ENCODE results near the gene MERTK.

GRCh38 chr2:112010751-112011150 lies 112.3 kb downstream of the MERTK start:
- TF ChIP-seq, protein P1, sequence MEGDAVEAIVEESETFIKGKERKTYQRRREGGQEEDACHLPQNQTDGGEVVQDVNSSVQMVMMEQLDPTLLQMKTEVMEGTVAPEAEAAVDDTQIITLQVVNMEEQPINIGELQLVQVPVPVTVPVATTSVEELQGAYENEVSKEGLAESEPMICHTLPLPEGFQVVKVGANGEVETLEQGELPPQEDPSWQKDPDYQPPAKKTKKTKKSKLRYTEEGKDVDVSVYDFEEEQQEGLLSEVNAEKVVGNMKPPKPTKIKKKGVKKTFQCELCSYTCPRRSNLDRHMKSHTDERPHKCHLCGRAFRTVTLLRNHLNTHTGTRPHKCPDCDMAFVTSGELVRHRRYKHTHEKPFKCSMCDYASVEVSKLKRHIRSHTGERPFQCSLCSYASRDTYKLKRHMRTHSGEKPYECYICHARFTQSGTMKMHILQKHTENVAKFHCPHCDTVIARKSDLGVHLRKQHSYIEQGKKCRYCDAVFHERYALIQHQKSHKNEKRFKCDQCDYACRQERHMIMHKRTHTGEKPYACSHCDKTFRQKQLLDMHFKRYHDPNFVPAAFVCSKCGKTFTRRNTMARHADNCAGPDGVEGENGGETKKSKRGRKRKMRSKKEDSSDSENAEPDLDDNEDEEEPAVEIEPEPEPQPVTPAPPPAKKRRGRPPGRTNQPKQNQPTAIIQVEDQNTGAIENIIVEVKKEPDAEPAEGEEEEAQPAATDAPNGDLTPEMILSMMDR (IDR thresholded peaks at IDR 0.05): no peak
- no peak for TF ChIP-seq POLR2AphosphoS5 (IDR thresholded peaks at IDR 0.05)
- no peak for TF ChIP-seq POLR2A (IDR thresholded peaks at IDR 0.05)
